HUES64 (cell line): ENCODE data around the gene INPP5F.
"Not testable (repeated sequence)": the region's sequence is repeated elsewhere in the genome, so short reads cannot be mapped to it uniquely, and the experiment has no call there.

ENCODE experiments used
- H3K27ac ChIP-seq: 2 replicates; pipeline ENCODE4 v1.7.0; 2013; ENCODE audit warnings: low read depth, low read length, inconsistent platforms
- H3K27me3 ChIP-seq: 2 replicates; pipeline ENCODE4 v1.6.1; 2013; ENCODE audit warnings: mild to moderate bottlenecking, low read length; ENCODE audit not compliant: insufficient read depth
- H3K36me3 ChIP-seq: 2 replicates; pipeline ENCODE4 v1.6.1; 2013; ENCODE audit warnings: mild to moderate bottlenecking, low read length; ENCODE audit not compliant: insufficient read depth
- H3K4me1 ChIP-seq: 2 replicates; pipeline ENCODE4 v1.6.1; 2013; ENCODE audit warnings: mild to moderate bottlenecking, low read length, moderate library complexity; ENCODE audit not compliant: insufficient read depth
- H3K4me3 ChIP-seq: 2 replicates; pipeline ENCODE4 v1.5.1; 2013; ENCODE audit warnings: mild to moderate bottlenecking, low read length, moderate library complexity
- H3K9ac ChIP-seq: 2 replicates; pipeline ENCODE4 v1.6.1; 2013; ENCODE audit warnings: mild to moderate bottlenecking, low read depth, low read length
- H3K9me3 ChIP-seq: 2 replicates; pipeline ENCODE4 v1.6.1; 2013; ENCODE audit warnings: low read depth, low read length; ENCODE audit not compliant: insufficient read depth
- WGBS: fragments of 150-250, 120-280 bp; methylation state at CpG from one replicate; pipeline ENCODE4 v1.1.7; 2013; ENCODE audit warnings: missing lambda C conversion rate; 5-methylcytosine and 5-hydroxymethylcytosine counted together

INPP5F gene

GRCh38 chr10:119780879-119781480 lies 55.1 kb downstream of the INPP5F start:
- Histone ChIP-seq H3K4me3 (no peak overlapping the region), H3K36me3 (no peaks in the 10 kb centered on the region), H3K27me3 (no peaks in the 10 kb centered on the region), H3K9me3 (no peaks in the 10 kb centered on the region), H3K9ac (no peak overlapping the region), H3K4me1 (peaks cover 15% of the 10 kb centered on the region), H3K27ac (no peak overlapping the region)
- 96% methylated on average over 2 of the region's 5 CpGs for WGBS

DNA sequence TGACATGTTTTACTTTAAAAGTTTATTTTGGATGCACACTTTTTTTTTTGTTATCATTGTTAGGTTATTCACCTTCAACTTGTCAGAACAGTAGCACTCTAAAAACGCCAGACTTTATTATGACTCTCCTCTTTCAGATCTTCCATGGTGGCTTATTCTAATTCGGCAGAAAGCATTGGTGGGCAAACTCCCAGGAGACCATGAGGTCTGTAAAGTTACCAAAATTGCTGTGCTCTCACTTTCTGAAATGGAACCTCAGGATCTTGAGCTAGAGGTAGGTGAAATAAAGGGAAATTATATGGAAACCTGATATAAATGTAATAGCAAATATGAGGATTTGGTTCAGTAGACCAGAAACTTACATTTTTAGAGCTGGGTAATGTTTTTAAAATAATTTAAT lies 55.6 kb downstream of the INPP5F start:
- Histone ChIP-seq H3K9me3 (no peaks in the 10 kb centered on the region), H3K9ac (no peak overlapping the region), H3K36me3 (no peaks in the 10 kb centered on the region), H3K27me3 (no peaks in the 10 kb centered on the region), H3K27ac (no peak overlapping the region), H3K4me3 (no peak overlapping the region), H3K4me1 (peaks cover 20% of the 10 kb centered on the region)
- 91% methylated on average over 2 of the region's 2 CpGs for WGBS

- no peak overlapping the region for H3K4me3 ChIP-seq
- peaks cover 25% of the 10 kb centered on the region for H3K4me1 ChIP-seq
Observed at GRCh38 chr10:119782981-119783664, 57.3 kb downstream of the INPP5F start.

DNA sequence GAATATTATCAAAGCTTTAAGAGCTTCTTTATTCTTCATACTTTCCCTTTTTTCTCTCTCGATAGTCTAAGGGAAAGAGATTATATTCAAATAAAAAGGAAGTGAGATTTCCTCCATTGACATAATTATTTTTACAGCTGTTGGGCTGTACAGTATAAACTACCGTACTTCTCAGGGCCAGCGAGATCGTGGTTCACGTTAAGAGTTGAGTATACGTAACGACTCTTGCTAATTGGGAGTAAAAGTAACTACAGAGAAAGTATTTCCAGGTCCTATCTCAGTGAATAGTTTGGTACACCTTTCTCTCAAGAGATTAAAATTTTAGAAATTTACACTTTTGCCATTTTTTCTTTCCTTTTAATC lies 57.8 kb downstream of the INPP5F start:
- Histone ChIP-seq H3K27me3 (no peaks in the 10 kb centered on the region), H3K9me3 (no peaks in the 10 kb centered on the region), H3K4me3 (no peak overlapping the region), H3K36me3 (no peaks in the 10 kb centered on the region), H3K27ac (no peak overlapping the region), H3K4me1 (peaks cover 25% of the 10 kb centered on the region), H3K9ac (no peak overlapping the region)
- 98% methylated on average over 6 of the region's 7 CpGs for WGBS

More at GRCh38 chr10:119782981-119783664, 57.3 kb downstream of the INPP5F start:
- no peaks in the 10 kb centered on the region for H3K36me3 ChIP-seq
- no peaks in the 10 kb centered on the region for H3K9me3 ChIP-seq
- 94% methylated on average over 4 of the region's 4 CpGs for WGBS
- H3K27ac ChIP-seq: no peak overlapping the region
- H3K27me3 ChIP-seq: no peaks in the 10 kb centered on the region
- H3K9ac ChIP-seq: no peak overlapping the region

DNA sequence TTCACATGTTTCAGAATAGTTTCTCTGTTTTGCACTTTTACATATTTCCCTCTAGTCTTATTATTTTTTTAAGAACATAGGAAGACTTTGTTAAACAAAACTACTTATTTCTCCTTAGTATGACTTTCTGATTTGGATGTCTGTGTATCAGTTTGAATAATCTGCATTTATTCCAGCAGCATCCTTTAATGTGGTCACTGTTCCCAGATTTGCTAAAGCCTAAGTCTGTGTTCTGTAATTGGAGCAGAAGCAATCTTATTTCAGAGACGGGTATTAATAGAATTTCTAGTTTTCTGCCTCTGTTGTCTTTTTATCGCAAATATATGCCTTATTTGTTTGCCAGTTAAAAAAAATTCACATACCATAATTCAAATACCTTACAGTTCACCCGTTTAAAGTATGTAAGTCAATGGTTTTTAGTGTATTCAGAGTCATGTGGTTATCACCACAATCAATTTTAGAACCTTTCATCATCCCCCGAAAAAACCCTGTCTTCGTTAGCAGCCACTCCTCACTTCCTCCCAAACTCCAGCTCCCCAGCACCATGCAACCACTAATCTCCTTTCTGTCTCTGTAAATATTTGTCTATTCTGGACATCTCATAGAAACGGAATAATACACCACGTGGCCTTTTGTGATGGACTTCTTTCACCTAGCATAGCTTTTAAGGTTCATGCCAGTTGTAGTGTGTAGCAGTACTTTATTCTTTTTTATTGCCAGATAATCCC lies 58.7 kb downstream of the INPP5F start:
- no peak overlapping the region for H3K9ac ChIP-seq
- peaks cover 25% of the 10 kb centered on the region for H3K4me1 ChIP-seq
- H3K9me3 ChIP-seq: no peaks in the 10 kb centered on the region
- no peak overlapping the region for H3K4me3 ChIP-seq
- no peak overlapping the region for H3K27ac ChIP-seq
- 91% methylated on average over 6 of the region's 7 CpGs for WGBS
- no peaks in the 10 kb centered on the region for H3K36me3 ChIP-seq
- H3K27me3 ChIP-seq: no peaks in the 10 kb centered on the region

GRCh38 chr10:119786117-119786769 lies 60.4 kb downstream of the INPP5F start:
- Histone ChIP-seq H3K36me3 (no peaks in the 10 kb centered on the region), H3K4me3 (peak overlapping the region; percentile 10), H3K9ac (peak overlapping the region; percentile 29), H3K27ac (peak overlapping the region; percentile 86), H3K9me3 (no peaks in the 10 kb centered on the region), H3K4me1 (peaks cover 25% of the 10 kb centered on the region), H3K27me3 (no peaks in the 10 kb centered on the region)
- WGBS: 56% methylated on average over 3 of the region's 5 CpGs

DNA sequence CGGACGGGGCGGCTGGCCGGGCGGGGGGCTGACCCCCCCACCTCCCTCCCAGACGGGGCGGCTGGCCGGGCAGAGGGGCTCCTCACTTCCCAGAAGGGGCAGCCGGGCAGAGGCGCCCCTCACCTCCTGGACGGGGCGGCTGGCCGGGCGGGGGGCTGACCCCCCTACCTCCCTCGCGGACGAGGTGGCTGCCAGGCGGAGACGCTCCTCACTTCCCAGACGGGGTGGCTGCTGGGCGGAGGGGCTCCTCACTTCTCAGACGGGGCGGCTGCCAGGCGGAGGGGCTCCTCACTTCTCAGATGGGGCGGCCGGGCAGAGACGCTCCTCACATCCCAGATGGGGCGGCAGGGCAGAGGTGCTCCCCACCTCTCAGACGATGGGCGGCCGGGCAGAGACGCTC lies 69.3 kb downstream of the INPP5F start:
- not testable (repeated sequence) for H3K9ac ChIP-seq, H3K27ac ChIP-seq, H3K4me1 ChIP-seq, H3K9me3 ChIP-seq, H3K27me3 ChIP-seq, H3K4me3 ChIP-seq
- 98% methylated on average over 27 of the region's 32 CpGs for WGBS
- H3K36me3 ChIP-seq: peaks cover 22% of the 10 kb centered on the region

DNA sequence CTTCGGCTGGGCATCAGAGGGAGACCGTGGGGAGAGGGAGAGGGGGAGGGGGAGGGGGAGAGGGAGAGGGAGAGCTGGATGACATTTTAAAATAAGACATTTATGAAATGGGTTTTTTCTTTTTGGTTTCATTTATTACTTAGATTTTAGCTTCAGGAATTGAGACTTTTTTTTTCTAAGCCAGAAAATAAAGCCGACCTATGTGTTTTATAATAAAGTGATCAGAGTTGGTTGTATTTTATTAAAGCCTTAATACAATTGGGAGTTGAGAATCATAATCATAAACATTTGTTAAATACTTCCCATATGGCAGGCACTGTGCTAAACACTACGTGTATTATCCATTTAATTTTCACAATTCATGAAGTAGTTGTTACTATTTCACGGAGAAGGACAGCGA lies 70.2 kb downstream of the INPP5F start:
- WGBS: 93% methylated on average over 5 of the region's 6 CpGs

GRCh38 chr10:119801176-119801575 lies 75.3 kb downstream of the INPP5F start:
- no peak overlapping the region for H3K27ac ChIP-seq
- 85% methylated on average over 1 of the region's 2 CpGs for WGBS
- H3K36me3 ChIP-seq: peaks cover 19% of the 10 kb centered on the region
- no peaks in the 10 kb centered on the region for H3K4me1 ChIP-seq
- H3K9me3 ChIP-seq: no peaks in the 10 kb centered on the region
- no peaks in the 10 kb centered on the region for H3K27me3 ChIP-seq
- no peak overlapping the region for H3K9ac ChIP-seq
- H3K4me3 ChIP-seq: no peak overlapping the region

More for the DNA sequence above, 70.2 kb downstream of the INPP5F start:
- H3K36me3 ChIP-seq: peaks cover 22% of the 10 kb centered on the region
- no peaks in the 10 kb centered on the region for H3K9me3 ChIP-seq
- H3K27me3 ChIP-seq: no peaks in the 10 kb centered on the region
- no peaks in the 10 kb centered on the region for H3K4me1 ChIP-seq
- H3K9ac ChIP-seq: no peak overlapping the region
- H3K4me3 ChIP-seq: no peak overlapping the region
- H3K27ac ChIP-seq: no peak overlapping the region

DNA sequence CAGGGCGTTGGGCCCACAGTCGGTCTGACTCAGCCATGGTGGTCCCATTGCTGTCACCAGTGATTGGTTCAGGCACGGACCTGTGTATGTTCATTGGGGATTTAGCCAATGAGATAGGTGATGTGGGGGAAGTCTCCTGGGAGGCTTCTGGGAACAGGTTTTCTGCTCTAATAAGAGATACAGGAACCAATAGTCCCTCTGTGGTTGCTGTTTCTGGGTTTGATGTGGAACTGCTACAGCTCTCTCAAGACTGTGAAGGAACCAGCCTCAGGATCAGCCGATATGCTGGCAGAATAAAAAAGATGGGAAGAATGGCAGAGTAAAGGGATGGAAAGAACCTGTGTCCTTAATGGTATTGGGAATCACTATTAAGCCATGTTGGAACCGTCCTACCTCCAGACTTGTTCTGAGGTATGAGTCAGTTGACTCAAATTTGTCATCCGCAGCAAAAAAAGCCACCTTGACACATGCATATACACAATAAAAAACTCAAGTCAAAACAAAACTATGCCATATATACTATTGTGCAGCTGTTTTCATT lies 76.2 kb downstream of the INPP5F start:
- Histone ChIP-seq H3K36me3 (peaks cover 10% of the 10 kb centered on the region), H3K27ac (no peak overlapping the region), H3K9me3 (no peaks in the 10 kb centered on the region), H3K9ac (no peak overlapping the region), H3K4me3 (no peak overlapping the region), H3K4me1 (no peaks in the 10 kb centered on the region), H3K27me3 (no peaks in the 10 kb centered on the region)
- 93% methylated on average over 6 of the region's 6 CpGs for WGBS

GRCh38 chr10:119803264-119803663 lies 77.4 kb downstream of the INPP5F start:
- H3K9ac ChIP-seq: no peak overlapping the region

More at GRCh38 chr10:119803264-119803663, 77.4 kb downstream of the INPP5F start:
- Histone ChIP-seq H3K4me3 (no peak overlapping the region), H3K27me3 (no peaks in the 10 kb centered on the region), H3K9me3 (no peaks in the 10 kb centered on the region), H3K36me3 (peaks cover 5% of the 10 kb centered on the region; the same call in 1 of the 2 replicates), H3K27ac (no peak overlapping the region), H3K4me1 (no peaks in the 10 kb centered on the region)
- WGBS: 100% methylated on average over 1 of the region's 1 CpG
